Measurements from ENCODE around the gene H1-8.

GRCh38 chr3:129512595-129512994, 30.4 kb upstream of the H1-8 start:
- TF ChIP-seq EP300 (IDR thresholded peaks at IDR 0.05; ENCODE audit: low read depth) = no peak
- TF ChIP-seq, protein P1, sequence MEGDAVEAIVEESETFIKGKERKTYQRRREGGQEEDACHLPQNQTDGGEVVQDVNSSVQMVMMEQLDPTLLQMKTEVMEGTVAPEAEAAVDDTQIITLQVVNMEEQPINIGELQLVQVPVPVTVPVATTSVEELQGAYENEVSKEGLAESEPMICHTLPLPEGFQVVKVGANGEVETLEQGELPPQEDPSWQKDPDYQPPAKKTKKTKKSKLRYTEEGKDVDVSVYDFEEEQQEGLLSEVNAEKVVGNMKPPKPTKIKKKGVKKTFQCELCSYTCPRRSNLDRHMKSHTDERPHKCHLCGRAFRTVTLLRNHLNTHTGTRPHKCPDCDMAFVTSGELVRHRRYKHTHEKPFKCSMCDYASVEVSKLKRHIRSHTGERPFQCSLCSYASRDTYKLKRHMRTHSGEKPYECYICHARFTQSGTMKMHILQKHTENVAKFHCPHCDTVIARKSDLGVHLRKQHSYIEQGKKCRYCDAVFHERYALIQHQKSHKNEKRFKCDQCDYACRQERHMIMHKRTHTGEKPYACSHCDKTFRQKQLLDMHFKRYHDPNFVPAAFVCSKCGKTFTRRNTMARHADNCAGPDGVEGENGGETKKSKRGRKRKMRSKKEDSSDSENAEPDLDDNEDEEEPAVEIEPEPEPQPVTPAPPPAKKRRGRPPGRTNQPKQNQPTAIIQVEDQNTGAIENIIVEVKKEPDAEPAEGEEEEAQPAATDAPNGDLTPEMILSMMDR (IDR thresholded peaks at IDR 0.05) = no peak
- no peak for TF ChIP-seq POLR2AphosphoS5 (IDR thresholded peaks at IDR 0.05)

Data from transverse colon (tissue), 4 donors.